Astrocyte of the spinal cord (primary cell): Measurements from ENCODE around the gene EREG.

Source experiments
- DNase-seq: peaks from one replicate; pipeline ENCODE4 v3.0.0; 2011; ENCODE audit warnings: low read depth, low spot score
- H3K4me3 ChIP-seq: 2 replicates; pipeline ENCODE4 v1.5.1; 2011; ENCODE audit warnings: low read depth, mild to moderate bottlenecking, low read length, moderate library complexity
- CTCF ChIP-seq: IDR thresholded peaks from 2 replicates; pipeline ENCODE4 v1.5.1; 2012; ENCODE audit warnings: low read depth, mild to moderate bottlenecking, low read length, inconsistent platforms
- in situ Hi-C: cut with HindIII; loops from 2 replicates; pipeline ENCODE4 v1.10.0; 2017; ENCODE audit warnings: low sequenced_read_pairs

EREG gene

GRCh38 chr4:74320559-74321118 is 44.3 kb upstream of the EREG start:
- in situ Hi-C loops, result no loop called here
- peak; percentile 58 for TF ChIP-seq CTCF
- DNase-seq, result peak; percentile 75
- H3K4me3 ChIP-seq, result no peak overlapping the region

DNA sequence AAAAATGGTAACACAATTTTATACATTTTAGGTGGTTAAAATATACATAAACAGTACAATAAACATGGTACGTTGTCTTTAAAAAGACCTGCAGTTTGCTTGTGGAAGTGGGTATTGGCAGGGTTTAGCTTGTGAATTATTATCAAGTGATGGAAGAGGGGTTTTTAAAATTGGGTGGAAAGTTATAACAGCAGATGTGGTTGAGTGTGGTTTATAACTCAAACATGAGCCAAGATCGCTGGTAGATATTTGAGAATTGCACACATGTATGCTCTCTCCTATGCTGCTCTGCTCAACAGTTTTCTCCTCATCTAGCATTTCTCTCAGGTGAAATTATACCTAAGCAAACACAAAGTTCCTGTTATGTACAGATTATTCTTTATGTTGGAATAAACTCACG is 42.6 kb upstream of the EREG start:
- DNase-seq, result no peak
- TF ChIP-seq CTCF, result no peak
- in situ Hi-C loops, result no loop called here
- no peak overlapping the region for H3K4me3 ChIP-seq

DNA sequence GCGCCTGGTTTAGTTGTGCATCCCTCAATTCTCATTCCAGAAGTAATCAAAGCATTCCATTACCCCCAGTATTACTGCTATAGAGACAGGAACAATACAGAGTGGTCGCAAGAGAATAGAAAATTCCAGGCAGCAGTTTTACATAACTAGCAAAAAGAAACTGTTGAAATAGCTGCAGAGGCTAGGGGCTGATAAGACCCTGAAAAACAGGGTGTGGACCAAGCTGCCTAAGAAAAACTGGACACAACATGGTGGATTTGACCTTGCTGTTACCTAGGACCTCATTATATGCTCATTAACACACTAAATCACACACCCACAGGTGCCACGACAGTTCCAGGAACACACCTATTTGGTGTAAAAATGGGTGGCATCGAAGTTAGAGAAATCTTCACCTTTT is 41.3 kb upstream of the EREG start:
- no peak for TF ChIP-seq CTCF
- in situ Hi-C loops, result no loop called here
- no peak overlapping the region for H3K4me3 ChIP-seq

DNA sequence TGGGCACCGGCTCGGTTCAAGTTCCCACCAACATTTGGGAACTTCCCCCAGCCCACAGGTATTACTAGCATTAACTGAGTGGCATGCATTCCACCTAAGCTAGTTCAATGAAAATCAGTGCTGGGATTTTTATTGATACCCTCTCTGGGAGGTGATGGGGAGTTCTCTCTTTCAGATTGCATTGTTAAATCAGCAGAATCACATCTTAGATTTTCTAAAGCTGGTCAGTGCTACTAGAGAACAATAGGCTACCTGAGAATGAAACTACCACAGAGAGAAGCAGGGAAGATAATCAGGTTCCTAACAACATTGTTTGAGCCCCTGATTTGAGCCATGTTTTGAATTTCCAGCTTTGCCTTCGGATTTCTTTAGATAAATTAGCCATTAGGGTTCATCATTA is 40.7 kb upstream of the EREG start:
- DNase-seq, result no peak
- in situ Hi-C loops, result no loop called here
- TF ChIP-seq CTCF, result no peak
- H3K4me3 ChIP-seq, result no peak overlapping the region

More for the DNA sequence above, 41.3 kb upstream of the EREG start:
- no peak for DNase-seq

DNA sequence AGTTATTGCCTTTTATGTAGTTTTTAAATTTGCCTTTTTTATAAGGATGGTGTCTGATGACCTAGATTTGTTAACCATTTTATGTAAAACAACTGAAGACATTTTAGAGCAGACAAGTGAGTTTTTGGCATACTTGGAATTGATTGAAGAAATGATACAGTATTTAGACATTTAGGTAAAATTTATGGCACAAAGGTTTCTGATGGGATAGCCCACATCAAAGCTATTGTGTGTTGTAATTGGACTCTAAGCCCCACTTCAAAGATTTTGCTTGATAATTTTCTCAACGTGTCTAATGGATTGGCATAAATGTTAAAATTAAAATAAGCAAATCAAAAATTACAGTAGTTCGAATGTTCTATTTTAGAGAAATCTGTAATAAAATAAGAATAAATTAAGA is 39.1 kb upstream of the EREG start:
- TF ChIP-seq CTCF, result no peak
- no peak for DNase-seq
- in situ Hi-C loops, result no loop called here
- no peak overlapping the region for H3K4me3 ChIP-seq

DNA sequence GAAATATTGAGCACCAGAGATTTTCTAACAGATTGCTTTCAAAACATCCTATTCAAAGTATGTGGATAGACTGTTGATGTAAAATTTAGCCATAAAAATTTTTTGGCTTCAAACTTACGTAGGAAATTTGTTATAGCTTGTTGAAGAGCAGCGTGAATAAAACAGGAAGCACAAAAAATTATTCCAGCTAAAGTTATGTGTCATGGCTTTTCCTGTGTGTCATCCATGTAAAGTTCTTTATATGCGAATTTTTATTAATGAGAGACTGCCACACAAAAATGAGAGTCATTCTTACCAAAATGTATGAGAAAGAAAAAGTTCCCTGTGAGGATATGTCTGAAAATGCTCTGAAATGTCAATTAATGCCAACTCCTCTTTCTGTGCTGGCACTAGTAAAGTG is 37.2 kb upstream of the EREG start:
- no peak for TF ChIP-seq CTCF
- H3K4me3 ChIP-seq, result no peak overlapping the region
- DNase-seq, result peak; percentile 16
- in situ Hi-C loops, result no loop called here

- DNase-seq, result no peak
Observed at GRCh38 chr4:74328501-74328900, 36.4 kb upstream of the EREG start.

More at GRCh38 chr4:74328501-74328900, 36.4 kb upstream of the EREG start:
- in situ Hi-C loops, result no loop called here
- no peak for TF ChIP-seq CTCF
- H3K4me3 ChIP-seq, result no peak overlapping the region
